ENCODE data around the gene FCN2.

The FCN2 gene

GRCh38 chr9:134847752-134848432 lies 32.7 kb upstream of the FCN2 start:
- H2BK120ac ChIP-seq (ENCODE audit: insufficient read depth, low read length, poor library complexity): no peak overlapping the region
- H2BK5ac ChIP-seq (ENCODE audit: low read depth, low read length, poor library complexity): no peak overlapping the region
- no peak overlapping the region for H2AFZ ChIP-seq (ENCODE audit: insufficient read depth, low read length, poor library complexity)
- peaks cover 21 to 29% of the 10 kb centered on the region in 2 experiments for H3K36me3 ChIP-seq (ENCODE audit: control insufficient read depth in 1 of 2, insufficient read depth in 2 of 2, low read length in 2 of 2)
- H3K23ac ChIP-seq (ENCODE audit: low read length): no peak overlapping the region
- no peak overlapping the region for H2AK5ac ChIP-seq (ENCODE audit: low read length)
- H3K9ac ChIP-seq (ENCODE audit: low read length): no peak overlapping the region
- H3K4me3 ChIP-seq (ENCODE audit: low read depth, low read length): peak overlapping the region; percentile 56
- no peak overlapping the region for H3K14ac ChIP-seq (ENCODE audit: low read length)
- no peak overlapping the region for H3K27ac ChIP-seq (ENCODE audit: low read depth, low read length)
- H3K4ac ChIP-seq (ENCODE audit: low read depth, low read length): no peak overlapping the region
- no peak overlapping the region for H4K8ac ChIP-seq (ENCODE audit: low read depth, low read length)
- H3K79me1 ChIP-seq (ENCODE audit: low read length): no peaks in the 10 kb centered on the region
- H3K9me3 ChIP-seq (ENCODE audit: insufficient read depth, low read depth, low read length): peaks cover 48% of the 10 kb centered on the region
- H3K4me2 ChIP-seq (ENCODE audit: low read length): no peak overlapping the region
- H3K18ac ChIP-seq (ENCODE audit: low read length): no peak overlapping the region
- H3K27me3 ChIP-seq (ENCODE audit: insufficient read depth, low read length): no peaks in the 10 kb centered on the region
- no peak overlapping the region for H2BK12ac ChIP-seq (ENCODE audit: low read length)
- no peak overlapping the region for H4K91ac ChIP-seq (ENCODE audit: low read depth, low read length)
- no peak overlapping the region for H4K12ac ChIP-seq (ENCODE audit: low read depth, low read length)
- no peak for DNase-seq
- H3K4me1 ChIP-seq (ENCODE audit: control insufficient read depth in 1 of 2, insufficient read depth in 2 of 2, low read length in 2 of 2): no peaks in the 10 kb centered on the region
- no CpG with 5 or more reads among the region's 16 CpGs for WGBS (ENCODE audit: extremely low coverage, insufficient coverage, insufficient read length)
- H3K79me2 ChIP-seq (ENCODE audit: control insufficient read depth, insufficient read depth, low read length, poor library complexity): no peaks in the 10 kb centered on the region

- Histone ChIP-seq H2BK5ac (ENCODE audit: low read depth, low read length, poor library complexity) (no peak overlapping the region), H3K4me2 (ENCODE audit: low read length) (no peak overlapping the region), H3K9ac (ENCODE audit: low read length) (no peak overlapping the region), H3K79me2 (ENCODE audit: control insufficient read depth, insufficient read depth, low read length, poor library complexity) (no peaks in the 10 kb centered on the region), H3K14ac (ENCODE audit: low read length) (no peak overlapping the region), H3K79me1 (ENCODE audit: low read length) (no peaks in the 10 kb centered on the region), H3K23ac (ENCODE audit: low read length) (no peak overlapping the region), H3K4ac (ENCODE audit: low read depth, low read length) (no peak overlapping the region), H4K8ac (ENCODE audit: low read depth, low read length) (no peak overlapping the region), H3K27me3 (ENCODE audit: insufficient read depth, low read length) (no peaks in the 10 kb centered on the region), H3K36me3 (ENCODE audit: control insufficient read depth in 1 of 2, insufficient read depth in 2 of 2, low read length in 2 of 2) (peaks cover 18 to 24% of the 10 kb centered on the region in 2 experiments), H3K4me3 (ENCODE audit: low read depth, low read length) (no peak overlapping the region), H2BK120ac (ENCODE audit: insufficient read depth, low read length, poor library complexity) (no peak overlapping the region), H3K27ac (ENCODE audit: low read depth, low read length) (no peak overlapping the region), H3K9me3 (ENCODE audit: insufficient read depth, low read depth, low read length) (peaks cover 48% of the 10 kb centered on the region), H4K91ac (ENCODE audit: low read depth, low read length) (no peak overlapping the region), H2AK5ac (ENCODE audit: low read length) (no peak overlapping the region), H4K12ac (ENCODE audit: low read depth, low read length) (no peak overlapping the region), H3K18ac (ENCODE audit: low read length) (no peak overlapping the region), H3K4me1 (ENCODE audit: control insufficient read depth in 1 of 2, insufficient read depth in 2 of 2, low read length in 2 of 2) (no peaks in the 10 kb centered on the region), H2AFZ (ENCODE audit: insufficient read depth, low read length, poor library complexity) (no peak overlapping the region), H2BK12ac (ENCODE audit: low read length) (no peak overlapping the region)
- no peak for DNase-seq
- no CpG with 5 or more reads among the region's 10 CpGs for WGBS (ENCODE audit: extremely low coverage, insufficient coverage, insufficient read length)
Measured at GRCh38 chr9:134848504-134848903, 32.1 kb upstream of the FCN2 start.

GRCh38 chr9:134850611-134851010 lies 30.0 kb upstream of the FCN2 start:
- DNase-seq: no peak
- no peak overlapping the region for H3K14ac ChIP-seq (ENCODE audit: low read length)
- H4K91ac ChIP-seq (ENCODE audit: low read depth, low read length): no peak overlapping the region
- H3K4me2 ChIP-seq (ENCODE audit: low read length): no peak overlapping the region
- no peak overlapping the region for H3K9ac ChIP-seq (ENCODE audit: low read length)
- H3K27me3 ChIP-seq (ENCODE audit: insufficient read depth, low read length): no peaks in the 10 kb centered on the region
- no peak overlapping the region for H3K27ac ChIP-seq (ENCODE audit: low read depth, low read length)
- no peak overlapping the region for H3K18ac ChIP-seq (ENCODE audit: low read length)
- H2AFZ ChIP-seq (ENCODE audit: insufficient read depth, low read length, poor library complexity): no peak overlapping the region
- H3K4me3 ChIP-seq (ENCODE audit: low read depth, low read length): no peak overlapping the region
- H2BK120ac ChIP-seq (ENCODE audit: insufficient read depth, low read length, poor library complexity): no peak overlapping the region
- no peak overlapping the region for H3K23ac ChIP-seq (ENCODE audit: low read length)
- H2BK5ac ChIP-seq (ENCODE audit: low read depth, low read length, poor library complexity): no peak overlapping the region
- no peaks in the 10 kb centered on the region for H3K4me1 ChIP-seq (ENCODE audit: control insufficient read depth in 1 of 2, insufficient read depth in 2 of 2, low read length in 2 of 2)
- no peak overlapping the region for H2AK5ac ChIP-seq (ENCODE audit: low read length)
- no peak overlapping the region for H4K12ac ChIP-seq (ENCODE audit: low read depth, low read length)
- no peak overlapping the region for H3K4ac ChIP-seq (ENCODE audit: low read depth, low read length)
- no peak overlapping the region for H2BK12ac ChIP-seq (ENCODE audit: low read length)
- no CpG with 5 or more reads among the region's 9 CpGs for WGBS (ENCODE audit: extremely low coverage, insufficient coverage, insufficient read length)
- H3K79me2 ChIP-seq (ENCODE audit: control insufficient read depth, insufficient read depth, low read length, poor library complexity): no peaks in the 10 kb centered on the region
- H3K79me1 ChIP-seq (ENCODE audit: low read length): no peaks in the 10 kb centered on the region
- no peak overlapping the region for H4K8ac ChIP-seq (ENCODE audit: low read depth, low read length)
- H3K36me3 ChIP-seq (ENCODE audit: control insufficient read depth in 1 of 2, insufficient read depth in 2 of 2, low read length in 2 of 2): peaks cover 2 to 7% of the 10 kb centered on the region in 2 experiments
- peaks cover 60% of the 10 kb centered on the region for H3K9me3 ChIP-seq (ENCODE audit: insufficient read depth, low read depth, low read length)

- Histone ChIP-seq H3K79me2 (ENCODE audit: control insufficient read depth, insufficient read depth, low read length, poor library complexity) (no peaks in the 10 kb centered on the region), H2BK120ac (ENCODE audit: insufficient read depth, low read length, poor library complexity) (no peak overlapping the region), H3K27me3 (ENCODE audit: insufficient read depth, low read length) (no peaks in the 10 kb centered on the region), H3K4ac (ENCODE audit: low read depth, low read length) (no peak overlapping the region), H2AFZ (ENCODE audit: insufficient read depth, low read length, poor library complexity) (no peak overlapping the region), H3K4me1 (ENCODE audit: control insufficient read depth in 1 of 2, insufficient read depth in 2 of 2, low read length in 2 of 2) (no peaks in the 10 kb centered on the region), H3K9me3 (ENCODE audit: insufficient read depth, low read depth, low read length) (peaks cover 61% of the 10 kb centered on the region), H3K4me3 (ENCODE audit: low read depth, low read length) (no peak overlapping the region), H3K9ac (ENCODE audit: low read length) (no peak overlapping the region), H3K4me2 (ENCODE audit: low read length) (no peak overlapping the region), H3K23ac (ENCODE audit: low read length) (no peak overlapping the region), H4K91ac (ENCODE audit: low read depth, low read length) (no peak overlapping the region), H2BK5ac (ENCODE audit: low read depth, low read length, poor library complexity) (no peak overlapping the region), H3K27ac (ENCODE audit: low read depth, low read length) (no peak overlapping the region), H3K36me3 (ENCODE audit: control insufficient read depth in 1 of 2, insufficient read depth in 2 of 2, low read length in 2 of 2) (peaks cover 0 to 3% of the 10 kb centered on the region in 2 experiments), H3K79me1 (ENCODE audit: low read length) (no peaks in the 10 kb centered on the region), H2BK12ac (ENCODE audit: low read length) (no peak overlapping the region), H3K18ac (ENCODE audit: low read length) (no peak overlapping the region), H3K14ac (ENCODE audit: low read length) (no peak overlapping the region), H4K8ac (ENCODE audit: low read depth, low read length) (no peak overlapping the region), H2AK5ac (ENCODE audit: low read length) (no peak overlapping the region), H4K12ac (ENCODE audit: low read depth, low read length) (no peak overlapping the region)
- WGBS (ENCODE audit: extremely low coverage, insufficient coverage, insufficient read length): no CpG with 5 or more reads among the region's 12 CpGs
- DNase-seq: no peak
Measured at GRCh38 chr9:134851020-134851419, 29.6 kb upstream of the FCN2 start.
